B cell (primary cell): Measurements from ENCODE around the gene CEACAM1. TPM values are rescaled to one million over a fixed set of nuclear protein-coding genes. Genes with fewer than 3 reads are reported as not detected.

Experiments
- ATAC-seq: fragments of 200-7000 bp; cut with Tn5 transposase; one replicate; pipeline ENCODE4 v1.10.0; 2021; ENCODE audit warnings: low read depth, mild to moderate bottlenecking, moderate number of reproducible peaks, moderate library complexity
- CTCF ChIA-PET: fragments of 350-600 bp; sonication (Branson Sonifier 250); formaldehyde crosslinking; loops from one replicate; lab custom pipeline; 2021; ENCODE audit warnings: antibody characterized with exemption, inconsistent platforms; lab: Charles Lee
- POLR2A ChIA-PET: fragments of 350-600 bp; sonication (Branson Sonifier 250); formaldehyde crosslinking; loops from one replicate; lab custom pipeline; 2021; ENCODE audit warnings: antibody characterized with exemption; lab: Charles Lee
- DNase-seq: peaks from one replicate; pipeline ENCODE4 v3.0.0; 2013
- H2AFZ ChIP-seq: 2 replicates; pipeline ENCODE4 v1.6.1; 2012; ENCODE audit warnings: mild to moderate bottlenecking, low read depth, low read length; ENCODE audit not compliant: insufficient read depth, poor library complexity, severe bottlenecking
- H3K27ac ChIP-seq, 2 donors: 1 replicate in 1 of 2; 2 replicates in 1 of 2; pipeline ENCODE4 v1.5.1; 2012 to 2013; ENCODE audit warnings: low read length in 2 of 2, mild to moderate bottlenecking in 2 of 2, moderate library complexity in 1 of 2
- H3K27me3 ChIP-seq, 4 experiments: fragments of 200-600 bp in 1 of 4; sonication (generic) in 1 of 4; replicated peaks in 1 of 4; 1 replicate in 2 of 4; 2 replicates in 2 of 4; pipeline versions ENCODE4 v1.6.1 to v1.7.0; 2013 to 2016; ENCODE audit warnings: low read length in 3 of 4, mild to moderate bottlenecking in 2 of 4, mixed read lengths in 1 of 4, moderate library complexity in 1 of 4; ENCODE audit not compliant: insufficient read depth in 4 of 4, control insufficient read depth in 3 of 4; ENCODE audit errors: control extremely low read depth in 1 of 4
- H3K36me3 ChIP-seq, 2 experiments: replicated peaks in 1 of 2; 1 replicate in 1 of 2; 2 replicates in 1 of 2; pipeline versions ENCODE4 v1.6.1 to v1.7.1; 2013; ENCODE audit warnings: low read length in 1 of 2; ENCODE audit not compliant: insufficient read depth in 2 of 2, control insufficient read depth in 1 of 2; ENCODE audit errors: control extremely low read depth in 1 of 2, extremely low read depth in 1 of 2
- H3K4me1 ChIP-seq, 2 donors: fragments of 200-600 bp in 1 of 2; sonication (generic) in 1 of 2; 1 replicate in 1 of 2; 2 replicates in 1 of 2; pipeline versions ENCODE4 v1.5.1 to v1.6.1; 2013 to 2017; ENCODE audit warnings: low read length in 2 of 2; ENCODE audit not compliant: control insufficient read depth in 2 of 2, insufficient read depth in 2 of 2
- H3K4me2 ChIP-seq: replicated peaks from 2 replicates; pipeline ENCODE3; 2012; ENCODE audit warnings: mild to moderate bottlenecking, low read depth, low read length; ENCODE audit not compliant: poor library complexity, severe bottlenecking
- H3K4me3 ChIP-seq, 5 experiments: fragments of 200-600 bp in 1 of 5; sonication (generic) in 1 of 5; 1 replicate in 3 of 5; 2 replicates in 2 of 5; pipeline versions ENCODE4 v1.5.1 to v1.7.0; 2011 to 2016; ENCODE audit warnings: low read length in 4 of 5, mild to moderate bottlenecking in 4 of 5, low read depth in 2 of 5, control low read depth in 1 of 5, moderate library complexity in 1 of 5; ENCODE audit not compliant: insufficient read depth in 1 of 5; ENCODE audit errors: control extremely low read depth in 1 of 5, extremely low read depth in 1 of 5
- H3K79me2 ChIP-seq: fragments of 200-600 bp; sonication (generic); one replicate; pipeline ENCODE4 v1.6.0; 2016; ENCODE audit warnings: low read length; ENCODE audit not compliant: control insufficient read depth, insufficient read depth
- H3K9ac ChIP-seq: fragments of 200-600 bp; sonication (generic); 2 replicates; pipeline ENCODE4 v1.6.1; 2017; ENCODE audit warnings: mild to moderate bottlenecking, low read length, moderate library complexity
- H3K9me3 ChIP-seq, 3 donors: one replicate each; pipeline versions ENCODE4 v1.6.1 to v1.7.1; 2013; ENCODE audit warnings: low read length in 2 of 3; ENCODE audit not compliant: control insufficient read depth in 2 of 3, insufficient read depth in 1 of 3; ENCODE audit errors: control extremely low read depth in 1 of 3
- H4K20me1 ChIP-seq: 2 replicates; pipeline ENCODE4 v1.6.0; 2012; ENCODE audit warnings: mild to moderate bottlenecking, low read length; ENCODE audit not compliant: insufficient read depth, control insufficient read depth, poor library complexity, severe bottlenecking
- H3K27ac Mint-ChIP-seq: one replicate; pipeline ENCODE4 v1.8.0; 2021; ENCODE audit warnings: mixed read lengths
- H3K27me3 Mint-ChIP-seq: one replicate; pipeline ENCODE4 v1.8.0; 2021; ENCODE audit warnings: mixed read lengths
- H3K4me1 Mint-ChIP-seq: one replicate; pipeline ENCODE4 v1.8.0; 2021; ENCODE audit warnings: mixed read lengths
- H3K4me3 Mint-ChIP-seq: one replicate; pipeline ENCODE4 v1.8.0; 2021; ENCODE audit warnings: mixed read lengths
- H3K9me3 Mint-ChIP-seq: one replicate; pipeline ENCODE4 v1.8.0; 2022; ENCODE audit warnings: mixed read lengths; ENCODE audit not compliant: insufficient read depth
- EZH2 ChIP-seq: IDR thresholded peaks from 2 replicates; pipeline ENCODE4 v1.6.1; 2012; ENCODE audit warnings: borderline replicate concordance, low read depth, mild to moderate bottlenecking, moderate library complexity, low read length; ENCODE audit not compliant: insufficient read depth, poor library complexity, severe bottlenecking
- WGBS: methylation state at CpG from one replicate; pipeline ENCODE4 v1.1.5; 2013; ENCODE audit warnings: missing lambda C conversion rate; ENCODE audit not compliant: insufficient coverage; 5-methylcytosine and 5-hydroxymethylcytosine counted together
- intact Hi-C: fragments of 100-400 bp; cut with micrococcal nuclease; formaldehyde crosslinking; loops from one replicate; pipeline ENCODE4 v1.10.0; 2022
- polyA plus RNA-seq: library from polyadenylated mRNA; depleted of rRNA; stranded (reverse); fragments of >200 nt; gene quantifications from 2 replicates; pipeline ENCODE4 v1.2.3, GENCODE V29; 2012
- total RNA-seq, 2 donors: library from RNA; stranded (reverse); fragments of 120-200 nt in 1 of 2; gene quantifications; 1 replicate in 1 of 2; 2 replicates in 1 of 2; pipeline versions ENCODE4 v1.2.3 to v1.2.4, GENCODE V29; 2013 to 2022
- TF ChIP-seq, protein P1 (sequence below): fragments of 200-600 bp; IDR thresholded peaks from one replicate; pipeline ENCODE4 v1.8.0; 2022; ENCODE audit warnings: antibody characterized with exemption, mild to moderate bottlenecking

The CEACAM1 gene
- total and polyA plus RNA-seq, 2 donors (not counting 1 experiment from before 2014, with no cell fraction given): 8.8 to 14.6 TPM

DNA sequence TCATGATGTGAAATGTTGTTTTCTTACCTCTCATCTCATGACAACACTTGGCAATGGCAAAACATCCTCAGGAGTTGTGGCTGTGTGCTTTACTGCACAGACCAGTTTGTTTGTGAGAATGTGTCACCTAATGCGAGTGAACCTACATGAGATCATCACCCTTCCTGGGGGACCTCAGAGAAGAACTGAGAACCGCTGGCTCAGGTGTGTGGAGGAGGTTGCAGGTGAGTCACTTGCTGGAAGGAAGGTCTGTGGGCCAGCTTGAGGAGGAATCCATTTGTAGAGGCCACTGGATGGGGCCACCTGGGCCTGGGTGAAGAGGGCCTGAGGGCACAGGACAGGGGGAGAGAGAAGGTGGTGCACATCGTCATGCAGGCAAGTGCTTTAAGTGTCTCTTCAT lies 3.0 kb upstream of the CEACAM1 start:
- Mint-ChIP-seq H3K27ac (no peak overlapping the region), H3K4me3 (no peak overlapping the region), H3K27me3 (no peaks in the 10 kb centered on the region), H3K9me3 (no peaks in the 10 kb centered on the region), H3K4me1 (peaks cover 27% of the 10 kb centered on the region)
- WGBS: 100% methylated on average over 2 of the region's 3 CpGs
- Histone ChIP-seq H2AFZ (no peak overlapping the region), H3K27ac (no peak overlapping the region), H3K9ac (no peak overlapping the region), H3K4me2 (no peak overlapping the region), H3K79me2 (peaks cover 11% of the 10 kb centered on the region), H3K36me3 (peaks cover 0 to 2% of the 10 kb centered on the region in 2 experiments), H3K27me3 (no peaks in the 10 kb centered on the region), H3K4me3 (no peak overlapping the region), H4K20me1 (no peaks in the 10 kb centered on the region), H3K4me1 (peaks cover 20 to 24% of the 10 kb centered on the region in 2 donors), H3K9me3 (no peaks in the 10 kb centered on the region)
- TF ChIP-seq, protein P1, sequence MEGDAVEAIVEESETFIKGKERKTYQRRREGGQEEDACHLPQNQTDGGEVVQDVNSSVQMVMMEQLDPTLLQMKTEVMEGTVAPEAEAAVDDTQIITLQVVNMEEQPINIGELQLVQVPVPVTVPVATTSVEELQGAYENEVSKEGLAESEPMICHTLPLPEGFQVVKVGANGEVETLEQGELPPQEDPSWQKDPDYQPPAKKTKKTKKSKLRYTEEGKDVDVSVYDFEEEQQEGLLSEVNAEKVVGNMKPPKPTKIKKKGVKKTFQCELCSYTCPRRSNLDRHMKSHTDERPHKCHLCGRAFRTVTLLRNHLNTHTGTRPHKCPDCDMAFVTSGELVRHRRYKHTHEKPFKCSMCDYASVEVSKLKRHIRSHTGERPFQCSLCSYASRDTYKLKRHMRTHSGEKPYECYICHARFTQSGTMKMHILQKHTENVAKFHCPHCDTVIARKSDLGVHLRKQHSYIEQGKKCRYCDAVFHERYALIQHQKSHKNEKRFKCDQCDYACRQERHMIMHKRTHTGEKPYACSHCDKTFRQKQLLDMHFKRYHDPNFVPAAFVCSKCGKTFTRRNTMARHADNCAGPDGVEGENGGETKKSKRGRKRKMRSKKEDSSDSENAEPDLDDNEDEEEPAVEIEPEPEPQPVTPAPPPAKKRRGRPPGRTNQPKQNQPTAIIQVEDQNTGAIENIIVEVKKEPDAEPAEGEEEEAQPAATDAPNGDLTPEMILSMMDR: no peak
- ChIA-PET CTCF (interaction anchor here (0.7 to 8.5 kb wide), 6 partner anchors 14 to 93 kb away, joined by 4 to 348 read pairs (median 34); no protein-coding TSS in a partner anchor), POLR2A (interaction anchor here (0.5 kb wide), 1 partner anchor 1835 kb away, joined by 5 read pairs; no protein-coding TSS in a partner anchor)
- ATAC-seq: no peak
- intact Hi-C loops: no loop called here
- no peak for DNase-seq

GRCh38 chr19:42529248-42529764 lies 1.0 kb upstream of the CEACAM1 start:
- intact Hi-C loops: loop anchor here (1.0 kb wide), 1 partner anchor 64 kb away; no protein-coding TSS in a partner anchor
- H3K79me2 ChIP-seq: peaks cover 11% of the 10 kb centered on the region
- peaks cover 0 to 2% of the 10 kb centered on the region in 2 experiments for H3K36me3 ChIP-seq
- H3K9me3 ChIP-seq: no peaks in the 10 kb centered on the region
- peak overlapping the region; percentile 45 to 67 for H3K27ac ChIP-seq
- ChIA-PET POLR2A (interaction anchor here (0.7 to 2.3 kb wide), 3 partner anchors 62 to 78 kb away, joined by 3 to 10 read pairs (median 10); no protein-coding TSS in a partner anchor), CTCF (interaction anchor here (0.7 to 8.5 kb wide), 25 partner anchors 8 to 128 kb away, joined by 3 to 348 read pairs (median 5); no protein-coding TSS in a partner anchor)
- Mint-ChIP-seq H3K27me3 (no peaks in the 10 kb centered on the region), H3K9me3 (no peaks in the 10 kb centered on the region), H3K27ac (peak overlapping the region; percentile 88), H3K4me3 (peak overlapping the region; percentile 87), H3K4me1 (peaks cover 35% of the 10 kb centered on the region)
- no peaks in the 10 kb centered on the region for H3K27me3 ChIP-seq
- peak overlapping the region; percentile 81 for H3K4me2 ChIP-seq
- peaks cover 22 to 25% of the 10 kb centered on the region in 2 donors for H3K4me1 ChIP-seq
- 87% methylated on average over 3 of the region's 3 CpGs for WGBS
- TF ChIP-seq, protein P1: peak; percentile 97
- TF ChIP-seq EZH2: no peak
- H3K4me3 ChIP-seq: peak overlapping the region in 3 of 5 experiments; percentile 48 to 74 (median 56)
- peak overlapping the region; percentile 67 for H3K9ac ChIP-seq
- ATAC-seq (peak; percentile 80), DNase-seq (peak; percentile 85)
- H2AFZ ChIP-seq: peak overlapping the region; percentile 77
- H4K20me1 ChIP-seq: no peaks in the 10 kb centered on the region
